Mesendoderm (in vitro differentiated cells): Measurements from ENCODE around the gene DOCK7.
"Not testable (repeated sequence)": the region's sequence is repeated elsewhere in the genome, so short reads cannot be mapped to it uniquely, and the experiment has no call there.

Source experiments
- DNase-seq: peaks from one replicate; pipeline ENCODE4 v3.0.0; 2013
- H2AK5ac ChIP-seq: 2 replicates; pipeline ENCODE4 v1.6.1; 2013; ENCODE audit warnings: low read length, inconsistent platforms
- H2BK120ac ChIP-seq: 2 replicates; pipeline ENCODE4 v1.6.1; 2013; ENCODE audit warnings: low read depth, mild to moderate bottlenecking, low read length, moderate library complexity, mixed read lengths
- H2BK15ac ChIP-seq: replicated peaks from 2 replicates; pipeline ENCODE4 v1.6.1; 2013; ENCODE audit warnings: low read depth, mild to moderate bottlenecking, moderate library complexity
- H2BK5ac ChIP-seq: 2 replicates; pipeline ENCODE4 v1.6.1; 2013; ENCODE audit warnings: low read length, inconsistent platforms
- H3K18ac ChIP-seq: 2 replicates; pipeline ENCODE4 v1.6.1; 2013; ENCODE audit warnings: mild to moderate bottlenecking, low read length, mixed read lengths
- H3K23ac ChIP-seq: one replicate; pipeline ENCODE4 v1.6.1; 2013; ENCODE audit warnings: low read length
- H3K27ac ChIP-seq: 2 replicates; pipeline ENCODE4 v1.5.1; 2013; ENCODE audit warnings: low read depth, mild to moderate bottlenecking, inconsistent platforms, low read length, moderate library complexity
- H3K27me3 ChIP-seq: 2 replicates; pipeline ENCODE4 v1.6.1; 2013; ENCODE audit warnings: low read length, control low read depth, mild to moderate bottlenecking, inconsistent platforms; ENCODE audit not compliant: insufficient read depth, poor library complexity
- H3K36me3 ChIP-seq: 2 replicates; pipeline ENCODE4 v1.6.1; 2013; ENCODE audit warnings: low read length, inconsistent platforms; ENCODE audit not compliant: control insufficient read depth, insufficient read depth
- H3K4ac ChIP-seq: one replicate; pipeline ENCODE4 v1.6.1; 2013; ENCODE audit warnings: low read depth, mild to moderate bottlenecking, low read length, moderate library complexity
- H3K4me1 ChIP-seq: 2 replicates; pipeline ENCODE4 v1.6.1; 2013; ENCODE audit warnings: low read depth, low read length, inconsistent platforms; ENCODE audit not compliant: control insufficient read depth
- H3K4me2 ChIP-seq: 2 replicates; pipeline ENCODE4 v1.6.1; 2013; ENCODE audit warnings: low read length
- H3K4me3 ChIP-seq: 2 replicates; pipeline ENCODE4 v1.5.1; 2013; ENCODE audit warnings: mild to moderate bottlenecking, low read length
- H3K56ac ChIP-seq: one replicate; pipeline ENCODE4 v1.6.1; 2013; ENCODE audit warnings: low read length
- H3K79me1 ChIP-seq: 2 replicates; pipeline ENCODE4 v1.6.1; 2013; ENCODE audit warnings: low read length, inconsistent platforms
- H3K79me2 ChIP-seq: 2 replicates; pipeline ENCODE4 v1.6.1; 2013; ENCODE audit warnings: mild to moderate bottlenecking, low read length; ENCODE audit not compliant: control insufficient read depth, insufficient read depth
- H3K9ac ChIP-seq: 2 replicates; pipeline ENCODE4 v1.6.1; 2013; ENCODE audit warnings: low read length, inconsistent platforms
- H4K5ac ChIP-seq: one replicate; pipeline ENCODE4 v1.6.1; 2013; ENCODE audit warnings: low read length
- H4K8ac ChIP-seq: one replicate; pipeline ENCODE4 v1.6.1; 2013; ENCODE audit warnings: low read depth, mild to moderate bottlenecking, control low read depth, low read length, moderate library complexity
- WGBS: extraction: QIAGEN DNeasy Blood & Tissue Kit; methylation state at CpG from one replicate; pipeline ENCODE4 v1.1.7; 2013; ENCODE audit warnings: low lambda C conversion rate, missing lambda C conversion rate; ENCODE audit not compliant: insufficient coverage; ENCODE audit errors: extremely low coverage; 5-methylcytosine and 5-hydroxymethylcytosine counted together

Gene DOCK7

GRCh38 chr1:62527346-62527745 is 160.8 kb downstream of the DOCK7 start:
- H3K79me2 ChIP-seq, H3K18ac ChIP-seq, H3K4ac ChIP-seq, DNase-seq, H3K56ac ChIP-seq, H2AK5ac ChIP-seq, H3K4me2 ChIP-seq, H2BK120ac ChIP-seq, H4K8ac ChIP-seq, H3K36me3 ChIP-seq, H3K4me3 ChIP-seq, H3K9ac ChIP-seq, H3K4me1 ChIP-seq, H2BK5ac ChIP-seq, H2BK15ac ChIP-seq, H3K27ac ChIP-seq, H3K79me1 ChIP-seq, H3K27me3 ChIP-seq, H3K23ac ChIP-seq, H4K5ac ChIP-seq: not testable (repeated sequence)
- WGBS = no CpG with 5 or more reads among the region's 6 CpGs

- H3K36me3 ChIP-seq = no peaks in the 10 kb centered on the region
- H4K8ac ChIP-seq = no peak overlapping the region
- no peaks in the 10 kb centered on the region for H3K79me2 ChIP-seq
- DNase-seq = no peak
- H4K5ac ChIP-seq = no peak overlapping the region
- H3K4me1 ChIP-seq = no peaks in the 10 kb centered on the region
- no peak overlapping the region for H3K23ac ChIP-seq
- no peak overlapping the region for H2BK15ac ChIP-seq
- H3K4ac ChIP-seq = no peak overlapping the region
- WGBS = no CpG with 5 or more reads among the region's 2 CpGs
- no peak overlapping the region for H2AK5ac ChIP-seq
- H2BK120ac ChIP-seq = no peak overlapping the region
- no peaks in the 10 kb centered on the region for H3K79me1 ChIP-seq
- no peak overlapping the region for H3K9ac ChIP-seq
- no peak overlapping the region for H3K27ac ChIP-seq
- H3K4me2 ChIP-seq = no peak overlapping the region
- H3K56ac ChIP-seq = no peak overlapping the region
- no peak overlapping the region for H3K18ac ChIP-seq
- H3K27me3 ChIP-seq = no peaks in the 10 kb centered on the region
- H3K4me3 ChIP-seq = no peak overlapping the region
- H2BK5ac ChIP-seq = no peak overlapping the region
Observed at GRCh38 chr1:62523860-62524259, 164.3 kb downstream of the DOCK7 start.

GRCh38 chr1:62516600-62516999 is 171.6 kb downstream of the DOCK7 start:
- Histone ChIP-seq H2AK5ac (no peak overlapping the region), H3K18ac (no peak overlapping the region), H3K36me3 (no peaks in the 10 kb centered on the region), H4K5ac (no peak overlapping the region), H3K9ac (no peak overlapping the region), H3K27me3 (no peaks in the 10 kb centered on the region), H3K23ac (no peak overlapping the region), H2BK15ac (no peak overlapping the region), H3K27ac (no peak overlapping the region), H3K56ac (no peak overlapping the region), H3K4ac (no peak overlapping the region), H3K4me1 (no peaks in the 10 kb centered on the region), H2BK5ac (no peak overlapping the region), H2BK120ac (no peak overlapping the region), H3K79me2 (no peaks in the 10 kb centered on the region), H3K4me2 (no peak overlapping the region), H4K8ac (no peak overlapping the region), H3K4me3 (no peak overlapping the region), H3K79me1 (no peaks in the 10 kb centered on the region)
- DNase-seq = no peak
- no CpG with 5 or more reads among the region's 2 CpGs for WGBS

- DNase-seq = no peak
- Histone ChIP-seq H4K8ac (no peak overlapping the region), H4K5ac (no peak overlapping the region), H3K27me3 (no peaks in the 10 kb centered on the region), H3K79me1 (no peaks in the 10 kb centered on the region), H3K4me1 (no peaks in the 10 kb centered on the region), H3K56ac (no peak overlapping the region), H3K9ac (no peak overlapping the region), H3K23ac (no peak overlapping the region), H3K27ac (no peak overlapping the region), H3K4me3 (no peak overlapping the region), H2BK120ac (no peak overlapping the region), H3K4ac (no peak overlapping the region), H2BK15ac (no peak overlapping the region), H3K18ac (no peak overlapping the region), H2BK5ac (no peak overlapping the region), H2AK5ac (no peak overlapping the region), H3K79me2 (no peaks in the 10 kb centered on the region), H3K4me2 (no peak overlapping the region), H3K36me3 (no peaks in the 10 kb centered on the region)
- no CpG with 5 or more reads among the region's 3 CpGs for WGBS
Observed at GRCh38 chr1:62514746-62515423, 173.3 kb downstream of the DOCK7 start.

- no peak overlapping the region for H4K5ac ChIP-seq
- H3K79me2 ChIP-seq = no peaks in the 10 kb centered on the region
- H3K23ac ChIP-seq = no peak overlapping the region
- H3K36me3 ChIP-seq = no peaks in the 10 kb centered on the region
- no peak overlapping the region for H2BK5ac ChIP-seq
- no peak overlapping the region for H2AK5ac ChIP-seq
- H3K79me1 ChIP-seq = no peaks in the 10 kb centered on the region
- no peak overlapping the region for H3K4me3 ChIP-seq
- no peak overlapping the region for H3K56ac ChIP-seq
- no peak overlapping the region for H3K9ac ChIP-seq
- no CpG with 5 or more reads among the region's 4 CpGs for WGBS
- no peak overlapping the region for H3K18ac ChIP-seq
- DNase-seq = no peak
- H3K4me2 ChIP-seq = no peak overlapping the region
- no peak overlapping the region for H2BK120ac ChIP-seq
- no peak overlapping the region for H4K8ac ChIP-seq
- H2BK15ac ChIP-seq = no peak overlapping the region
- H3K4ac ChIP-seq = no peak overlapping the region
- H3K27me3 ChIP-seq = no peaks in the 10 kb centered on the region
- H3K27ac ChIP-seq = no peak overlapping the region
- no peaks in the 10 kb centered on the region for H3K4me1 ChIP-seq
Observed at GRCh38 chr1:62513013-62513412, 175.2 kb downstream of the DOCK7 start.

- Histone ChIP-seq H2BK120ac (no peak overlapping the region), H3K23ac (no peak overlapping the region), H3K36me3 (no peaks in the 10 kb centered on the region), H3K56ac (no peak overlapping the region), H3K9ac (no peak overlapping the region), H3K27me3 (no peaks in the 10 kb centered on the region), H3K27ac (no peak overlapping the region), H3K4ac (no peak overlapping the region), H3K79me1 (no peaks in the 10 kb centered on the region), H2BK15ac (no peak overlapping the region), H2BK5ac (no peak overlapping the region), H4K5ac (no peak overlapping the region), H3K4me1 (no peaks in the 10 kb centered on the region), H3K4me3 (no peak overlapping the region), H3K18ac (no peak overlapping the region), H3K79me2 (no peaks in the 10 kb centered on the region), H2AK5ac (no peak overlapping the region), H3K4me2 (no peak overlapping the region), H4K8ac (no peak overlapping the region)
- no CpG with 5 or more reads among the region's 1 CpG for whole genome bisulfite sequencing
- no peak for DNase-seq
Observed at GRCh38 chr1:62509028-62509427, 179.2 kb downstream of the DOCK7 start.
